ENCODE data around the gene PFN3. TPM values are rescaled to one million over a fixed set of nuclear protein-coding genes. Genes with fewer than 3 reads are reported as not detected.

PFN3 gene
- total RNA-seq, 1 experiment from 2014 or later: not detected

DNA sequence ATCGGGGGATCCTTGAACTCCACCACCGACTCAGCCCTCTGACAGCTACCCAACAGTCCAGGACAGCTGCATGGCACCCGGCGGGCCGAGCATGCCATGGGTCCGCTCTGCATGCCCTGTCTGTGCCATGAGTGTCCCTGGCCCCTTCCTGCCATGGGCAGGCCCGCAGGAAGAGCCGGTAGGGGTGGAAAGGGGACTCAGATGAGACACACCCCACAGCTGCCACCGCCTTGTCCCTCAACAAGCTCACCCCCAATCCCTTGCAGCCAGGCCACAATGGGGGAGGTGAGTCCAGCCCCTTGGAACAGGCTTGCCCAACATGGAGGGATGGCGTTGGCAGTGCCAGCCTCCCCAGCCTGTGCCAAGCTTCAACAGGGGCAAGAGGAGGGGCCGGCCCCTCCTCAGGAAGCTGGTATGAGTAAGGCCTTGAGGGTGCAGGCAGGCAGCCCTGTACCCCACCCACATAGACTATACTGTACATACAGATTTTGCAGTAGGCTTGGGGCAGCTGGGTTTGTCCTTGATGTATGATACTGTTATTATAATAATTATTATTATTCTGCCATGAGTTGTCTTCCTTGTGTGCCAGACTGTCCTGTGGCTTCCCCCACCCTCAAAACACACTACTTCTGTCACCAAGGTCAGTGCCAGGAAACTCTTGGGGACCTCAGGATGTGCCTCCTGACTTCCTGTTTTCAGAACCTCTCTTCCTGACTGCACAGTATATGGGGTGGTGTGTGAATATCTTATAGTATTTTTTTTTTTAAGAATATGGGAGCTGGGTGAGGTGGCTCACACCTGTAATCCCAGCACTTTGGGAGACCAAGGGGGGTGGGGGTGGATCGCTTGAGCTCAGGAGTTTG, 28.2 kb downstream of the PFN3 start:
- Histone ChIP-seq H3K79me2 (ENCODE audit: low read depth) (no peaks in the 10 kb centered on the region), H2AFZ (no peak overlapping the region), H3K4me1 (replicated peaks; ENCODE audit: insufficient read depth) (peaks cover 11% of the 10 kb centered on the region), H3K36me3 (ENCODE audit: low read depth) (no peaks in the 10 kb centered on the region), H3K27me3 (ENCODE audit: insufficient read depth, low read depth) (no peaks in the 10 kb centered on the region), H3K9me2 (ENCODE audit: insufficient read depth) (no peaks in the 10 kb centered on the region), H4K20me1 (ENCODE audit: insufficient read depth) (no peaks in the 10 kb centered on the region), H3F3A (ENCODE audit: insufficient read depth, low read depth) (peaks cover 10% of the 10 kb centered on the region; the same call in 1 of the 2 replicates), H3K4me2 (no peak overlapping the region), H3K27ac (no peak overlapping the region), H3K9me3 (ENCODE audit: insufficient read depth, low read depth) (no peaks in the 10 kb centered on the region), H3K4me3 (no peak overlapping the region)
- DNase-seq: no peak
- TF ChIP-seq EZH2 (IDR thresholded peaks at IDR 0.05; ENCODE audit: low read depth): no peak
- CTCF ChIA-PET: interaction anchor here (0.9 to 1.9 kb wide), 3 partner anchors 13 to 83 kb away, joined by 3 to 9 read pairs (median 6); no protein-coding TSS in a partner anchor
- no TSS peak for BruUV-seq (replicated peaks)
- POLR2A ChIA-PET (ENCODE audit: unreplicated experiment): interaction anchor here (0.5 kb wide), 1 partner anchor 107 kb away, joined by 5 read pairs; no protein-coding TSS in a partner anchor
- intact Hi-C loops (cut with micrococcal nuclease; ENCODE audit: unreplicated experiment): no loop called here

DNA sequence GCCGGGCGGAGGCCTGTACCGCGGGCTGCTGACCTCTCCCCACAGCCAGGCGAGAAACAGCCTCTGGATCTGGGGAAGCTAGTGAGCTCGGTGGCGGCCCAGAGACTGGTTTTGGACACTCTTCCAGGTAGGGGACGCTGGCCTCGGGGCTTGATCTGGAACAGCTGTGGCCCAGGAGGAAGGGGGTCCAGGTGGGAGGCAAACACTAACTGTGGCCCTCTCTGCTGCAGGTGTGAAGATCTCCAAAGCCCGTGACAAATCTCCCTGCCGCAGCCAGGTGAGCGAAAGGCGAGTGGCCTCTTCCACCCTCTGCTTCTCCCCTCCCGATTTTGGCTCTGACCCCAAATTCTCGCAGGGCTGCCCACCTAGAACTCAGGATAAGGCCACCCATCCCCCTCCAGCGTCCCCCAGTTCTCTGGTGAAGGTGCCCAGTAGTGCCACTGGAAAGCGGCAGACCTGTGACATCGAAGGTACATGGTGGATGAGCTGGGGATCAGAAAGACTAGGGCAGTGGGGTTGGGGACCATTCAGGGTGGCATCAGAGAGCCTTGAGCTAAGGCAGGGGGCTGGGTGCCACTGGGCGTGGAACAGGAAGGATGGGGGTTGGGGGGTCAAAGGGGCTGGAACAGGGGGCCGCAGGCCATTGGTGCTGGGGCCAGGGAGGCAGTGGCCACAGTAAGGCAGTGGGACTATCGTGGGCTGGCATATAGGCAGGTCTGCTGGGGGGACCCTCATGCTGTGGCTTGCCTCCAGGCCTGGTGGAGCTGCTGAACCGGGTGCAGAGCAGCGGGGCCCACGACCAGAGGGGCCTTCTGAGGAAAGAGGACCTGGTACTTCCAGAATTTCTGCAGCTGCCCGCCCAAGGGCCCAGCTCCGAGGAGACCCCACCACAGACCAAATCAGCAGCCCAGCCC, 29.1 kb downstream of the PFN3 start:
- POLR2A ChIA-PET (ENCODE audit: unreplicated experiment): interaction anchor here (0.5 to 1.1 kb wide), 8 partner anchors 18 to 706 kb away, joined by 3 to 16 read pairs (median 6); no protein-coding TSS in a partner anchor
- no TSS peak for BruUV-seq (replicated peaks)
- intact Hi-C loops (cut with micrococcal nuclease; ENCODE audit: unreplicated experiment): no loop called here

DNA sequence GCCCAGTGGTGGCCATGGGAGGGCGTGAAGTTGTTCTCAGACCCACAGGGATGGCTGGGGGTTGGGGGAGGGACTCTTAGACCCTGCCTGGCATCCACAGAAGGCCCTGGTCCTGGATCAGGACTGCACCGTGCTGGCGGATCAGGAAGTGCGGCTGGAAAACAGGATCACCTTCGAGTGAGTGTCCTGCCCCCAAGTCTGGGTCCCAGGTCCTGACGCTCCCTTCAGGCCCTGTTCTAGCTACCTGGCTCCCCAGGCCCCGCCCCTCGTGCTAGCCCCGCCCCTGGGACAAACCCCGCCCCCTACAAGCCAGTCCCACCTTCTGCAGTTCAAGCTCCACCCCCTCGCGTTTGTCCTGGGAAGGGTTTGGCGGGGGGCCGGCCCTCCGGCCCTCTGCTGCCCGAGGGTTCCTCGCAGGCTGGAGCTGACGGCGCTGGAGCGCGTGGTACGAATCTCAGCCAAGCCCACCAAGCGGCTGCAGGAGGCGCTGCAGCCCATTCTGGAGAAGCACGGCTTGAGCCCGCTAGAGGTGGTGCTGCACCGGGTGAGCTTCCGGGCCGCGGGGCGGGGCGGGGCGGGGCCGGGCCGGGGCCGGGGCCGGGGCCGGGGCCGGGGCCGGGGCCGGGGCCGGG, 29.9 kb downstream of the PFN3 start:
- BruUV-seq (replicated peaks): no TSS peak
- DNase-seq: peak; percentile 86 to 95
- Histone ChIP-seq H3F3A (ENCODE audit: insufficient read depth, low read depth) (peaks cover 11% of the 10 kb centered on the region; the same call in 1 of the 2 replicates), H3K4me1 (replicated peaks; ENCODE audit: insufficient read depth) (peaks cover 11% of the 10 kb centered on the region), H2AFZ (no peak overlapping the region), H3K9me3 (ENCODE audit: insufficient read depth, low read depth) (no peaks in the 10 kb centered on the region), H3K4me3 (peak overlapping the region; percentile 54; the same call in 1 of the 2 replicates), H3K9me2 (ENCODE audit: insufficient read depth) (no peaks in the 10 kb centered on the region), H3K79me2 (ENCODE audit: low read depth) (no peaks in the 10 kb centered on the region), H3K27ac (no peak overlapping the region), H3K27me3 (ENCODE audit: insufficient read depth, low read depth) (no peaks in the 10 kb centered on the region), H4K20me1 (ENCODE audit: insufficient read depth) (no peaks in the 10 kb centered on the region), H3K36me3 (ENCODE audit: low read depth) (no peaks in the 10 kb centered on the region), H3K4me2 (peak overlapping the region; percentile 94)
- ChIA-PET POLR2A (ENCODE audit: unreplicated experiment) (interaction anchor here (0.6 to 1.1 kb wide), 7 partner anchors 19 to 707 kb away, joined by 3 to 16 read pairs (median 6); no protein-coding TSS in a partner anchor), CTCF (interaction anchor here (0.6 to 2.0 kb wide), 17 partner anchors 8 to 834 kb away, joined by 3 to 42 read pairs (median 5); partner anchors contain the start of genes GRK6, LMAN2, PDLIM7 and RNF44)
- TF ChIP-seq EZH2 (IDR thresholded peaks at IDR 0.05; ENCODE audit: low read depth): no peak
- TF ChIP-seq, protein P1, sequence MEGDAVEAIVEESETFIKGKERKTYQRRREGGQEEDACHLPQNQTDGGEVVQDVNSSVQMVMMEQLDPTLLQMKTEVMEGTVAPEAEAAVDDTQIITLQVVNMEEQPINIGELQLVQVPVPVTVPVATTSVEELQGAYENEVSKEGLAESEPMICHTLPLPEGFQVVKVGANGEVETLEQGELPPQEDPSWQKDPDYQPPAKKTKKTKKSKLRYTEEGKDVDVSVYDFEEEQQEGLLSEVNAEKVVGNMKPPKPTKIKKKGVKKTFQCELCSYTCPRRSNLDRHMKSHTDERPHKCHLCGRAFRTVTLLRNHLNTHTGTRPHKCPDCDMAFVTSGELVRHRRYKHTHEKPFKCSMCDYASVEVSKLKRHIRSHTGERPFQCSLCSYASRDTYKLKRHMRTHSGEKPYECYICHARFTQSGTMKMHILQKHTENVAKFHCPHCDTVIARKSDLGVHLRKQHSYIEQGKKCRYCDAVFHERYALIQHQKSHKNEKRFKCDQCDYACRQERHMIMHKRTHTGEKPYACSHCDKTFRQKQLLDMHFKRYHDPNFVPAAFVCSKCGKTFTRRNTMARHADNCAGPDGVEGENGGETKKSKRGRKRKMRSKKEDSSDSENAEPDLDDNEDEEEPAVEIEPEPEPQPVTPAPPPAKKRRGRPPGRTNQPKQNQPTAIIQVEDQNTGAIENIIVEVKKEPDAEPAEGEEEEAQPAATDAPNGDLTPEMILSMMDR (conservative IDR thresholded peaks at IDR 0.05): peak; percentile 66
- intact Hi-C loops (cut with micrococcal nuclease; ENCODE audit: unreplicated experiment): no loop called here

More for the DNA sequence above, 29.1 kb downstream of the PFN3 start:
- no peaks in the 10 kb centered on the region for H4K20me1 ChIP-seq (ENCODE audit: insufficient read depth)
- H3K4me2 ChIP-seq: peak overlapping the region; percentile 94
- H2AFZ ChIP-seq: peak overlapping the region; percentile 85
- no peaks in the 10 kb centered on the region for H3K9me2 ChIP-seq (ENCODE audit: insufficient read depth)
- no peaks in the 10 kb centered on the region for H3K79me2 ChIP-seq (ENCODE audit: low read depth)
- no peaks in the 10 kb centered on the region for H3K9me3 ChIP-seq (ENCODE audit: insufficient read depth, low read depth)
- CTCF ChIA-PET: interaction anchor here (0.6 to 2.0 kb wide), 16 partner anchors 8 to 809 kb away, joined by 3 to 42 read pairs (median 6); partner anchors contain the start of genes GRK6 and LMAN2
- H3K27ac ChIP-seq: no peak overlapping the region
- no peaks in the 10 kb centered on the region for H3K27me3 ChIP-seq (ENCODE audit: insufficient read depth, low read depth)
- DNase-seq: no peak
- peak overlapping the region; percentile 54; the same call in 1 of the 2 replicates for H3K4me3 ChIP-seq
- peaks cover 10% of the 10 kb centered on the region; the same call in 1 of the 2 replicates for H3F3A ChIP-seq (ENCODE audit: insufficient read depth, low read depth)
- H3K36me3 ChIP-seq (ENCODE audit: low read depth): no peaks in the 10 kb centered on the region
- TF ChIP-seq EZH2 (IDR thresholded peaks at IDR 0.05; ENCODE audit: low read depth): no peak
- TF ChIP-seq, protein P1 (conservative IDR thresholded peaks at IDR 0.05): no peak
- peaks cover 11% of the 10 kb centered on the region for H3K4me1 ChIP-seq (replicated peaks; ENCODE audit: insufficient read depth)
